Measurements from ENCODE around the gene FLT4. TPM values are rescaled to one million over a fixed set of nuclear protein-coding genes. Genes with fewer than 3 reads are reported as not detected.

The FLT4 gene
- polyA plus RNA-seq, 2 of the 4 experiments (the other 2 are of a cell fraction): 2.0 to 2.6 TPM

DNA sequence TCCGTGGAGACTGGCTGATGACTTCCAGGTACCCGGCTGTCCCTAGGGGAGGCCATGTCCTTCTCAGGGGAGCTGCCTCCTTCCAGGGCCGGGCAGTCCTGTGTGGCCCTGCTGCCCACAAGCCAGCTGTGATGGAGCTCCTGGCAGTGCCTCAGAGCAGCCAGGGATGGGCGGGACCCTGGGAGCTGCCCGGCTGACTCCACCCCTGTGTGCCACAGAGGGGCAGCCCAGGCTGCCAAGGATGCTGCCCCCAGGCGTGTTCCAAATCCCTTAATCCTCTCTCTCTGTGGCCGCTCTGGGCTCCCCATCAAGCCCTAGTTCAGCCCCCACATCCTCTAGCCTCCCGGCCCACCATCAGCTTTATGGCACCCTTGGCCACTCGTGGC, 51.1 kb downstream of the FLT4 start:
- CTCF ChIA-PET: interaction anchor here (0.8 to 3.4 kb wide), 3 partner anchors 8 to 21 kb away, joined by 3 to 11 read pairs (median 3); no protein-coding TSS in a partner anchor
- WGBS (ENCODE audit: missing lambda C conversion rate): 83% methylated on average over 9 of the region's 9 CpGs
- DNase-seq (ENCODE audit: low read depth in 1 of 2, low spot score in 1 of 2) (no peak), FAIRE-seq (no peak), ATAC-seq (no peak)
- POLR2A ChIA-PET: no interaction called here
- H3K4me2 ChIP-seq: no peak overlapping the region
- TF ChIP-seq, protein P1, sequence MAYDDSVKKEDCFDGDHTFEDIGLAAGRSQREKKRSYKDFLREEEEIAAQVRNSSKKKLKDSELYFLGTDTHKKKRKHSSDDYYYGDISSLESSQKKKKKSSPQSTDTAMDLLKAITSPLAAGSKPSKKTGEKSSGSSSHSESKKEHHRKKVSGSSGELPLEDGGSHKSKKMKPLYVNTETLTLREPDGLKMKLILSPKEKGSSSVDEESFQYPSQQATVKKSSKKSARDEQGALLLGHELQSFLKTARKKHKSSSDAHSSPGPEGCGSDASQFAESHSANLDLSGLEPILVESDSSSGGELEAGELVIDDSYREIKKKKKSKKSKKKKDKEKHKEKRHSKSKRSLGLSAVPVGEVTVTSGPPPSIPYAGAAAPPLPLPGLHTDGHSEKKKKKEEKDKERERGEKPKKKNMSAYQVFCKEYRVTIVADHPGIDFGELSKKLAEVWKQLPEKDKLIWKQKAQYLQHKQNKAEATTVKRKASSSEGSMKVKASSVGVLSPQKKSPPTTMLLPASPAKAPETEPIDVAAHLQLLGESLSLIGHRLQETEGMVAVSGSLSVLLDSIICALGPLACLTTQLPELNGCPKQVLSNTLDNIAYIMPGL (CRISPR knock-in tag; IDR thresholded peaks at IDR 0.05; ENCODE audit: borderline replicate concordance): no peak
- no peak for TF ChIP-seq KDM1A (IDR thresholded peaks at IDR 0.05; ENCODE audit: low read depth)
- no peak for TF ChIP-seq RAD21 (conservative IDR thresholded peaks at IDR 0.05 in 1 of 2, IDR thresholded peaks at IDR 0.05 in 1 of 2)
- TF ChIP-seq ESRRA (IDR thresholded peaks at IDR 0.05; ENCODE audit: borderline replicate concordance, low read length): no peak
- TF ChIP-seq MYC (IDR thresholded peaks at IDR 0.05; ENCODE audit: borderline replicate concordance, low read length): no peak
- TF ChIP-seq FOSB (CRISPR knock-in tag; IDR thresholded peaks at IDR 0.05): no peak
- TF ChIP-seq GATA3 (IDR thresholded peaks at IDR 0.05; ENCODE audit: borderline replicate concordance): no peak
- no peak for TF ChIP-seq BCL3 (IDR thresholded peaks at IDR 0.05)
- no peak for TF ChIP-seq EP300 (IDR thresholded peaks at IDR 0.05)
- TF ChIP-seq TP53 (CRISPR knock-in tag; IDR thresholded peaks at IDR 0.05): no peak
- no peak for TF ChIP-seq ZFP36 (IDR thresholded peaks at IDR 0.05; ENCODE audit: borderline replicate concordance, partially characterized antibody)
- no peak for TF ChIP-seq FOSL2 (IDR thresholded peaks at IDR 0.05)
- TF ChIP-seq FOSL2 (CRISPR knock-in tag; IDR thresholded peaks at IDR 0.05): no peak
- no peak for TF ChIP-seq CEBPB (IDR thresholded peaks at IDR 0.05)
- TF ChIP-seq JUNB (IDR thresholded peaks at IDR 0.05): no peak
- no peak for TF ChIP-seq HOXA7 (CRISPR knock-in tag; IDR thresholded peaks at IDR 0.05)
- no peak for TF ChIP-seq POLR2A (IDR thresholded peaks at IDR 0.05; ENCODE audit: low read length)
- TF ChIP-seq EHF (CRISPR knock-in tag; IDR thresholded peaks at IDR 0.05): no peak
- no peaks in the 10 kb centered on the region for H3K9me3 ChIP-seq
- no peak overlapping the region for H3K27ac ChIP-seq
- H3K4me3 ChIP-seq: no peak overlapping the region
- no peaks in the 10 kb centered on the region for H3K4me1 ChIP-seq

DNA sequence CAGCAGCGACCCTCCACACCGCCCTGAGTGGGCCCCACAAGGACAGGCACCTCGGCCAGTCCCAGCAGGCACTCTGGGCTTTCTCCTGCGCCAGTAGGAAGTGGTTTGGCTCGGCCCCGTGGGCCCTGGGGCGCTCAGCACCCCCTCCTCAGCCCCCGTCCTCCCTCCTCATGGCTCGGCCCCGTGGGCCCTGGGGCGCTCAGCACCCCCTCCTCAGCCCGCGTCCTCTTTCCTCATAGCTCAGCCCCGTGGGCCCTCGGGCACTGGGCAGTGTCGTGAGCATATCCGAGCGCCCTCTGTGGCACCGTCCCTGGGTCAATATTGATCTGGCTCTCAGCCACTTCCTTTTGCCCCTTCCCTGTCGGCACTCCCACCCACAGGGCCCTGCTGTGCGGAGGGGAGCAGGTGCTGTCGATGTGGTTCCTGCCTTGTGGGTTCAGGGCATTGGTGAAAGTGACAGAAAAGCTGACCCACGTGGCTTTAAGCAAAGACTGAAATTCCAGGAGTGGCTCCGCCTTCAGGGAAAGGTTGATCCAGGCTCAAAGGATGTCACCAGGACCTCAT, 52.6 kb downstream of the FLT4 start:
- Histone ChIP-seq H3K27ac (no peak overlapping the region; a peak in 1 of 6 replicates), H3K4me2 (no peak overlapping the region), H3K9me3 (no peaks in the 10 kb centered on the region), H3K4me1 (no peaks in the 10 kb centered on the region), H3K4me3 (no peak overlapping the region)
- WGBS (ENCODE audit: missing lambda C conversion rate): 51% methylated on average over 15 of the region's 24 CpGs
- CTCF ChIA-PET: interaction anchor here (1.7 to 3.4 kb wide), 2 partner anchors 8 to 10 kb away, joined by 3 to 11 read pairs; no protein-coding TSS in a partner anchor
- POLR2A ChIA-PET: no interaction called here
- DNase-seq (ENCODE audit: low read depth in 1 of 2, low spot score in 1 of 2) (no peak), ATAC-seq (no peak), FAIRE-seq (no peak)
- TF ChIP-seq JUNB (IDR thresholded peaks at IDR 0.05): no peak
- TF ChIP-seq HOXB5 (CRISPR knock-in tag; IDR thresholded peaks at IDR 0.05): no peak
- TF ChIP-seq REST (IDR thresholded peaks at IDR 0.05): no peak
- no peak for TF ChIP-seq ZFP36 (IDR thresholded peaks at IDR 0.05; ENCODE audit: borderline replicate concordance, partially characterized antibody)
- TF ChIP-seq EHF (CRISPR knock-in tag; IDR thresholded peaks at IDR 0.05): no peak
- TF ChIP-seq RAD21 (conservative IDR thresholded peaks at IDR 0.05 in 1 of 2, IDR thresholded peaks at IDR 0.05 in 1 of 2): no peak
- no peak for TF ChIP-seq EHMT2 (IDR thresholded peaks at IDR 0.05; ENCODE audit: low read depth)
- TF ChIP-seq MYC (IDR thresholded peaks at IDR 0.05; ENCODE audit: borderline replicate concordance, low read length): no peak
- TF ChIP-seq, protein P2, sequence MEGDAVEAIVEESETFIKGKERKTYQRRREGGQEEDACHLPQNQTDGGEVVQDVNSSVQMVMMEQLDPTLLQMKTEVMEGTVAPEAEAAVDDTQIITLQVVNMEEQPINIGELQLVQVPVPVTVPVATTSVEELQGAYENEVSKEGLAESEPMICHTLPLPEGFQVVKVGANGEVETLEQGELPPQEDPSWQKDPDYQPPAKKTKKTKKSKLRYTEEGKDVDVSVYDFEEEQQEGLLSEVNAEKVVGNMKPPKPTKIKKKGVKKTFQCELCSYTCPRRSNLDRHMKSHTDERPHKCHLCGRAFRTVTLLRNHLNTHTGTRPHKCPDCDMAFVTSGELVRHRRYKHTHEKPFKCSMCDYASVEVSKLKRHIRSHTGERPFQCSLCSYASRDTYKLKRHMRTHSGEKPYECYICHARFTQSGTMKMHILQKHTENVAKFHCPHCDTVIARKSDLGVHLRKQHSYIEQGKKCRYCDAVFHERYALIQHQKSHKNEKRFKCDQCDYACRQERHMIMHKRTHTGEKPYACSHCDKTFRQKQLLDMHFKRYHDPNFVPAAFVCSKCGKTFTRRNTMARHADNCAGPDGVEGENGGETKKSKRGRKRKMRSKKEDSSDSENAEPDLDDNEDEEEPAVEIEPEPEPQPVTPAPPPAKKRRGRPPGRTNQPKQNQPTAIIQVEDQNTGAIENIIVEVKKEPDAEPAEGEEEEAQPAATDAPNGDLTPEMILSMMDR (IDR thresholded peaks at IDR 0.05): no peak
- no peak for TF ChIP-seq POLR2A (IDR thresholded peaks at IDR 0.05; ENCODE audit: low read length)
- TF ChIP-seq RNF2 (IDR thresholded peaks at IDR 0.05; ENCODE audit: borderline replicate concordance, low read depth): no peak
- TF ChIP-seq CBX2 (IDR thresholded peaks at IDR 0.05; ENCODE audit: borderline replicate concordance, low read depth): no peak
- no peak for TF ChIP-seq RFX5 (IDR thresholded peaks at IDR 0.05)
- no peak for TF ChIP-seq CHD4 (IDR thresholded peaks at IDR 0.05; ENCODE audit: borderline replicate concordance)
- TF ChIP-seq, protein P3, sequence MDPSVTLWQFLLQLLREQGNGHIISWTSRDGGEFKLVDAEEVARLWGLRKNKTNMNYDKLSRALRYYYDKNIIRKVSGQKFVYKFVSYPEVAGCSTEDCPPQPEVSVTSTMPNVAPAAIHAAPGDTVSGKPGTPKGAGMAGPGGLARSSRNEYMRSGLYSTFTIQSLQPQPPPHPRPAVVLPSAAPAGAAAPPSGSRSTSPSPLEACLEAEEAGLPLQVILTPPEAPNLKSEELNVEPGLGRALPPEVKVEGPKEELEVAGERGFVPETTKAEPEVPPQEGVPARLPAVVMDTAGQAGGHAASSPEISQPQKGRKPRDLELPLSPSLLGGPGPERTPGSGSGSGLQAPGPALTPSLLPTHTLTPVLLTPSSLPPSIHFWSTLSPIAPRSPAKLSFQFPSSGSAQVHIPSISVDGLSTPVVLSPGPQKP (IDR thresholded peaks at IDR 0.05; ENCODE audit: low read depth, low read length): no peak

Measured in A549 (cell line).